Left lung (tissue), 10 donors: ENCODE measurements around the gene MROH7. TPM values are rescaled to one million over a fixed set of nuclear protein-coding genes. Genes with fewer than 3 reads are reported as not detected.

Experiments
- ATAC-seq: fragments of 200-7000 bp; cut with Tn5 transposase; one replicate; pipeline ENCODE4 v1.9.1; 2020; ENCODE audit warnings: moderate library complexity
- DNase-seq, 4 donors: peaks; one replicate each; pipeline ENCODE4 v3.0.0-alpha.2; 2013 to 2020
- H3K27ac ChIP-seq, 2 donors: fragments of 200-600 bp; sonication (generic) in 1 of 2; one replicate each; pipeline versions ENCODE4 v1.5.0 to v1.8.0; 2020 to 2021
- H3K27me3 ChIP-seq, 2 donors: fragments of 200-600 bp; sonication (generic) in 1 of 2; one replicate each; pipeline versions ENCODE4 v1.5.0 to v1.8.0; 2020 to 2021
- H3K36me3 ChIP-seq, 2 donors: fragments of 200-600 bp; sonication (generic) in 1 of 2; one replicate each; pipeline versions ENCODE4 v1.5.0 to v1.8.0; 2020 to 2021
- H3K4me1 ChIP-seq, 2 donors: fragments of 200-600 bp; one replicate each; pipeline ENCODE4 v1.8.0; 2021
- H3K4me3 ChIP-seq, 2 donors: fragments of 200-600 bp; sonication (generic) in 1 of 2; one replicate each; pipeline versions ENCODE4 v1.5.0 to v1.8.0; 2020 to 2021; ENCODE audit warnings: mild to moderate bottlenecking in 1 of 2
- H3K9me3 ChIP-seq, 2 donors: fragments of 200-600 bp; sonication (generic) in 1 of 2; one replicate each; pipeline versions ENCODE4 v1.5.0 to v1.8.0; 2020 to 2021
- intact Hi-C, 2 donors: fragments of 100-400 bp; cut with DNase I; formaldehyde crosslinking; loops; one replicate each; pipeline versions ENCODE4 v1.11.2 to v1.14.2; 2022
- polyA plus RNA-seq, 6 donors: library from polyadenylated mRNA; unstranded; fragments of 120-200 nt; gene quantifications; one replicate each; pipeline ENCODE4 v1.2.1, GENCODE V29; 2013; ENCODE audit not compliant: insufficient read length in 6 of 6
- total RNA-seq, 2 donors: library from RNA; stranded (reverse); fragmentation: NEBNext Ultra II Directional; extraction: Animal tissue kit (Norgen Biotek cat#: 25700); gene quantifications; one replicate each; pipeline ENCODE4 v1.2.1, GENCODE V29; 2021
- TF ChIP-seq, protein P1 (sequence below), 2 donors: fragments of 200-600 bp; sonication (generic) in 1 of 2; IDR thresholded peaks; one replicate each; pipeline versions ENCODE4 v1.5.0 to v1.8.0; 2021; ENCODE audit warnings: antibody characterized with exemption in 2 of 2
- donor health status: DM: no; HTN: yes; CAD: no.
- donor health status: DM: no; HTN: no; CAD: no.

Gene MROH7
- total and polyA plus RNA-seq, 8 donors = 0.70 to 16.2 (median 12.8) TPM

DNA sequence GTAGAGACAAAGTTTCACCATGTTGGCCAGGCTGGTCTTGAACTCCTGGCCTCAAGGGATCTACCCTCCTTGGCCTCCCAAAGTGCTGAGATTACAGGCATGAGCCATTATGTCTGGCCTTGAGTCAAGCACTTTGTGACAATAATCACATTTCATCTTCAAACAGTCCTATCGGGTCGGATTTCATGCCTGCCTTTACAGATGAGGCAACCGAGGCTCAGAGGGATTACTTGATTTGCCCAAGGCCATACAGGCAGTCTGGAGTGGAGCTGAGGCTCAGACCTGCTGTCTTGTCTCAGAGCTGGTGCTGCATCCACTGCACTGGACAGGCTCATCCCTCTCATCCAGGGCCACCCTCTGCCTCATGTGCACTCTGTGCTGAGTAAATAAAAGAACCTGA lies 44.8 kb upstream of the MROH7 start:
- no peaks in the 10 kb centered on the region for H3K4me1 ChIP-seq
- peaks cover 0 to 33% of the 10 kb centered on the region in 2 donors for H3K36me3 ChIP-seq
- DNase-seq = no peak
- no peak overlapping the region for H3K27ac ChIP-seq
- no peaks in the 10 kb centered on the region for H3K9me3 ChIP-seq
- TF ChIP-seq, protein P1, sequence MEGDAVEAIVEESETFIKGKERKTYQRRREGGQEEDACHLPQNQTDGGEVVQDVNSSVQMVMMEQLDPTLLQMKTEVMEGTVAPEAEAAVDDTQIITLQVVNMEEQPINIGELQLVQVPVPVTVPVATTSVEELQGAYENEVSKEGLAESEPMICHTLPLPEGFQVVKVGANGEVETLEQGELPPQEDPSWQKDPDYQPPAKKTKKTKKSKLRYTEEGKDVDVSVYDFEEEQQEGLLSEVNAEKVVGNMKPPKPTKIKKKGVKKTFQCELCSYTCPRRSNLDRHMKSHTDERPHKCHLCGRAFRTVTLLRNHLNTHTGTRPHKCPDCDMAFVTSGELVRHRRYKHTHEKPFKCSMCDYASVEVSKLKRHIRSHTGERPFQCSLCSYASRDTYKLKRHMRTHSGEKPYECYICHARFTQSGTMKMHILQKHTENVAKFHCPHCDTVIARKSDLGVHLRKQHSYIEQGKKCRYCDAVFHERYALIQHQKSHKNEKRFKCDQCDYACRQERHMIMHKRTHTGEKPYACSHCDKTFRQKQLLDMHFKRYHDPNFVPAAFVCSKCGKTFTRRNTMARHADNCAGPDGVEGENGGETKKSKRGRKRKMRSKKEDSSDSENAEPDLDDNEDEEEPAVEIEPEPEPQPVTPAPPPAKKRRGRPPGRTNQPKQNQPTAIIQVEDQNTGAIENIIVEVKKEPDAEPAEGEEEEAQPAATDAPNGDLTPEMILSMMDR (IDR thresholded peaks at IDR 0.05) = no peak
- H3K27me3 ChIP-seq = no peaks in the 10 kb centered on the region
- no peak for ATAC-seq
- H3K4me3 ChIP-seq = no peak overlapping the region
- intact Hi-C loops = no loop called here

DNA sequence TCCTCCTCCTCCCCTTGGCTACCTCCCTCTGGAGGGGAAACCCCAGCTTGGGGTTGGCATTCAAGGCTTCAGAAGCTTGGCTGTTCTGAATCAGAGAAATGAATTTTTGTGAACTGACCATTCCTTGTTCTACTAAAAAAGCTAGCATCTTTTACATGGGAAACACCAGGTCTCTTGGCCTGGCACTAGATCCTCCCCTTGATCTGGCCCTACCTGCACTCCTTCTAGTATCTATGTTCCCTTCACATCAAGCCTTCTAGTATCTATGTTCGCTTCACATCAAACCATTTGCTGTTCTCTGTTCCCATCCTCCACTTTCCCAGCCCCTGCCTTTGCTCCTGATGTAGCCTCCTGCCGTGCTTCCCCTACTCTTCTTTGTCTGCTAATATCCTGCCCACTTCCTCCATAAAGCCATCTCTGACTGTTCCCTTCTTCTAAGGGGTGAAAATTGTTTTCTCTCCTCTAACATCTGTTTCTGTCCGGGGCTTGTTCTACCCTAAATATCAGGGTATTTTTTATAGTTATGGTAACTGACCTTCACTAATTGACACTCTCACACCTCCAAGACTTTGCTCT lies 44.0 kb upstream of the MROH7 start:
- ATAC-seq (no peak), DNase-seq (no peak)
- TF ChIP-seq, protein P1 (IDR thresholded peaks at IDR 0.05) = no peak
- H3K27me3 ChIP-seq = no peaks in the 10 kb centered on the region
- peaks cover 0 to 33% of the 10 kb centered on the region in 2 donors for H3K36me3 ChIP-seq
- H3K27ac ChIP-seq = no peak overlapping the region
- H3K4me3 ChIP-seq = no peak overlapping the region
- H3K9me3 ChIP-seq = no peaks in the 10 kb centered on the region
- intact Hi-C loops = no loop called here
- no peaks in the 10 kb centered on the region for H3K4me1 ChIP-seq

DNA sequence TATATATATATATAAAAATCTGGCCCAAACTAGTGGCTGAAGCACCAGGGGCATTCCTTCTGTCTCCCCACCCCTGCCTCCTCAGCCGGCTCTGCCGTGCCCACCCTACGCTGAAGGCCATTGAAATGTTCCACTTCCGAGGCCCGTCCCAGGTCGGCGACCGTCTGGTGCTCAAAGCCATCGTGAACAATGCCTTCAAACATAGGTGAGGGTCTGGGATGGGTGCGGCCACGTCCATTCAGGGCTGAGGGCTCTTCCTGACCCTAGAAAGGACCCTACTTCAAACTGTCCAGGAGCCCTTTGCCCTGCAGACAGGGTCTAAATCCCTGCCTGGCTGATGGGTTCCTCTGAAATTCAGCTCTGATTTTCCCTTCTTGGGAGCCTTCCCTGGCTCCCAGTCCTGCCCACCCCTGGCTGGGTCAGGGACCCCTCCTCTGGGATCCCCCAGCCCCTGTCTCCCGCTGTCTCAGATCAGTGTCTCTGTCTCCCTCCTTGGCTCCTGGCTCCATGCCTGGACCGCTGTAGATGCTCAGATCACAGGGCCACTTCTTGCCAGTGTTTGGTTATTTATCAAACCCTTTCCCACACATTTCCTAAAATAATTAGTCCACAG lies 42.3 kb upstream of the MROH7 start:
- DNase-seq = no peak
- peaks cover 0 to 32% of the 10 kb centered on the region in 2 donors for H3K36me3 ChIP-seq
- H3K27me3 ChIP-seq = no peaks in the 10 kb centered on the region
- TF ChIP-seq, protein P1 (IDR thresholded peaks at IDR 0.05) = no peak
- no peak for ATAC-seq
- no peaks in the 10 kb centered on the region for H3K4me1 ChIP-seq
- H3K9me3 ChIP-seq = no peaks in the 10 kb centered on the region
- no peak overlapping the region for H3K4me3 ChIP-seq
- no peak overlapping the region for H3K27ac ChIP-seq
- intact Hi-C loops = no loop called here

DNA sequence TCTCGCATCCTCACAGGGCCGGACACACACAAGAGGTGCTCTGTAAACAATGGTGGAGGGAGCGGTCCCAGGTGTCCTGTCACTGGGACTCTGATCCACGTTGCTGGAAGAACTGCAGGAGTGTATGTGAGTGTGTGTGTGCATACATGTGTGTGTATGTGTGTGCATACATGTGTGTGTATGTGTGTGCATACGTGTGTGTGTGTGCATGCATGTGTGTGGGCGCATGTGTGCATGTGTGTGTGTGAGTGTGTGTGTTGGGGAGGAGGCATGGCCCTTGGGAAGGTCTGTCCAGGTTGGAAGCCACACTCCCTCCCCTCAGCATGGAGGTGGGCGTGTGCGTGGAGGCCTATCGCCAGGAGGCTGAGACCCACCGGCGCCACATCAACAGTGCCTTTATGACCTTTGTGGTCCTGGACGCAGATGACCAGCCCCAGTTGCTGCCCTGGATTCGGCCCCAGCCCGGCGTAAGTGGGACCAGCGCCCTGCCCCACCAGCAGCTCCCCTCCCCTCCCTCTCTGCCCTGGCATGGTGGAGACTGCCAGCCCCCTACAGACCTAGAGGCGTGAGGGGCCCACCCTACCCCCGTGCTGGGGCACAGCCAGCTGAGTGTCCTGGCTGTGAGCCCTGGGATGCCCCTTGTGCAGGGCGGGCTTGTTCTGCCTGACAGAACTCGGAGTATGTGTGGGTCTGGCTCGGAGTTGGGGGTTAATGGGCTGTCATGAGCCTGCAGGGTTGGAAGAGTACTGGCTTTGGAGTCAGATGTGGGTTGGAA lies 40.5 kb upstream of the MROH7 start:
- no peak for DNase-seq
- Histone ChIP-seq H3K27ac (no peak overlapping the region), H3K9me3 (no peaks in the 10 kb centered on the region), H3K4me3 (no peak overlapping the region), H3K36me3 (peaks cover 0 to 23% of the 10 kb centered on the region in 2 donors), H3K27me3 (no peaks in the 10 kb centered on the region), H3K4me1 (no peaks in the 10 kb centered on the region)
- intact Hi-C loops = no loop called here
- ATAC-seq = no peak
- TF ChIP-seq, protein P1 (IDR thresholded peaks at IDR 0.05) = no peak

DNA sequence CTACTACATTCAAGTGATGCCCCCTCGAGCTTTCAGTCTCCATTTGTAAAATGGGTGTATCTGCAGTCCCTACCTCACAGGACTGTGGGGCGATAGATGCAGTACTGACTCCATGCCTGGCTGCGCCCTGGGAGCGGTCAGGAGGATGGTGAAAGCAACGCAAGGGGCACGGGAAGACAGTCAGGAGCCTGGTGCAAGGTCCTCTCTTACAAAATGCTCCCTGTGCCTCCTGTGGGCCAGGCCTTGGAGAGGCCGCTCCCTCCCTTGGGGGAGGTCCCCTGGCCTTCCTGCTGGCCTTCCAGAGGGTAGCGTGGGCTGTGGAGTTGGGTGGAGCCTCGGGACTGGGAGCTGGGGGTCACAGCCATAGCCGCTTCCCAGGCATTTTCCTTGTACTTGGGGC lies 39.9 kb upstream of the MROH7 start:
- Histone ChIP-seq H3K27ac (no peak overlapping the region), H3K4me1 (no peaks in the 10 kb centered on the region), H3K4me3 (no peak overlapping the region), H3K9me3 (no peaks in the 10 kb centered on the region), H3K36me3 (peaks cover 0 to 18% of the 10 kb centered on the region in 2 donors), H3K27me3 (no peaks in the 10 kb centered on the region)
- intact Hi-C loops = no loop called here
- ATAC-seq (no peak), DNase-seq (no peak)
- TF ChIP-seq, protein P1 (IDR thresholded peaks at IDR 0.05) = no peak
